WTC11 (cell line): ENCODE measurements around the gene CALML3.

ENCODE experiments used
- NFYB ChIP-seq: sonication (generic); formaldehyde crosslinking; conservative IDR thresholded peaks from 2 replicates; pipeline ENCODE4 v1.8.0; 2022; ENCODE audit warnings: low read depth, missing genetic modification reagents
- PREB ChIP-seq: sonication (generic); formaldehyde crosslinking; IDR thresholded peaks from 2 replicates; pipeline ENCODE4 v1.8.1; 2022; ENCODE audit warnings: mild to moderate bottlenecking, missing genetic modification reagents, moderate library complexity, borderline replicate concordance
- ZNF425 ChIP-seq: fragments of 250-450 bp; sonication (Bioruptor Pico); conservative IDR thresholded peaks from 2 replicates; pipeline ENCODE4 v1.9.0; 2021; ENCODE audit warnings: mild to moderate bottlenecking

- TF ChIP-seq ZNF425 (CRISPR knock-in tag) (no peak), PREB (CRISPR knock-in tag) (no peak), NFYB (no peak)
Observed at GRCh38 chr10:5498791-5499492, 25.8 kb upstream of the CALML3 start.
